ENCODE results near the gene HMX3.

The HMX3 gene

DNA sequence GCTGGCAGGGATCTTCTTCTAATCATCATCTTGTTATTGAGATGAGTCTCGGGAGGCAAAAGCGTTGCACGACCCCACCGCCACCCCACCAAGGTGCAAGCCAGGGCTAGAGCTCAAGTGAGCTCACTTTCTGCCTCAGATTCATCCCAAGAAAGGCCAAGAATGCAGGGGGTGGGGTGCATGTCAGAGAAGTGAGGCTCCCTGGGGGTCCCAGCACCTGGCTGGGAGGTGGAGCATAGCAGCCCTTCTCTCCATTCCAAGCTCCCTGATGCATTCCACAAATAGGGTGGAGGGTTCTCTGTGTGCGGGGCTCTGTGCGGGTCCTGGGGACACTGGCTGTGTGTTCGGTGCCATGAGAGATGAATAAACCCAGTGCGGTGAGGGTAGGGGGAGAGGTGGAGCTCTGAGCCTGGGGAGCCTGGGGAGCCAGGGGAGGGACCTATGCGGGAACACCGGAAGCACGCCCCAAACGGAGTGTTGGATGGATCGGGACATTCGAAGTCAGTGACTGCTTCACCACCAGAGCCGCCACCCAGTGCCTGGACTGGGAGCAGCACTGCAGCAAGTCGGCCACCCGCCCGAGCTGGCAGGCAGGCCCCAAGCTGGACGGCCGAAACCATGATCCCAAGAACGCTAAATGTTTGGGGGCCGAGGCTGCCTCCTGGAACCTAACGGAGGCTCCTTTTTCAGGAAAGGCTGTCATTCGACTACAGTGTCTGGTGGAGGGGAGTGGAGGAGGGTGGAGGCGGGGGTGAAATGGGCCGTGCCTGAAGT lies 17.9 kb upstream of the HMX3 start:
- no peak for DNase-seq (ENCODE audit: low read depth)
- no peak overlapping the region for H3K4me3 ChIP-seq (ENCODE audit: low read length)
- TF ChIP-seq, protein P1, sequence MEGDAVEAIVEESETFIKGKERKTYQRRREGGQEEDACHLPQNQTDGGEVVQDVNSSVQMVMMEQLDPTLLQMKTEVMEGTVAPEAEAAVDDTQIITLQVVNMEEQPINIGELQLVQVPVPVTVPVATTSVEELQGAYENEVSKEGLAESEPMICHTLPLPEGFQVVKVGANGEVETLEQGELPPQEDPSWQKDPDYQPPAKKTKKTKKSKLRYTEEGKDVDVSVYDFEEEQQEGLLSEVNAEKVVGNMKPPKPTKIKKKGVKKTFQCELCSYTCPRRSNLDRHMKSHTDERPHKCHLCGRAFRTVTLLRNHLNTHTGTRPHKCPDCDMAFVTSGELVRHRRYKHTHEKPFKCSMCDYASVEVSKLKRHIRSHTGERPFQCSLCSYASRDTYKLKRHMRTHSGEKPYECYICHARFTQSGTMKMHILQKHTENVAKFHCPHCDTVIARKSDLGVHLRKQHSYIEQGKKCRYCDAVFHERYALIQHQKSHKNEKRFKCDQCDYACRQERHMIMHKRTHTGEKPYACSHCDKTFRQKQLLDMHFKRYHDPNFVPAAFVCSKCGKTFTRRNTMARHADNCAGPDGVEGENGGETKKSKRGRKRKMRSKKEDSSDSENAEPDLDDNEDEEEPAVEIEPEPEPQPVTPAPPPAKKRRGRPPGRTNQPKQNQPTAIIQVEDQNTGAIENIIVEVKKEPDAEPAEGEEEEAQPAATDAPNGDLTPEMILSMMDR (conservative IDR thresholded peaks at IDR 0.05; ENCODE audit: low read depth, low read length), result no peak

DNA sequence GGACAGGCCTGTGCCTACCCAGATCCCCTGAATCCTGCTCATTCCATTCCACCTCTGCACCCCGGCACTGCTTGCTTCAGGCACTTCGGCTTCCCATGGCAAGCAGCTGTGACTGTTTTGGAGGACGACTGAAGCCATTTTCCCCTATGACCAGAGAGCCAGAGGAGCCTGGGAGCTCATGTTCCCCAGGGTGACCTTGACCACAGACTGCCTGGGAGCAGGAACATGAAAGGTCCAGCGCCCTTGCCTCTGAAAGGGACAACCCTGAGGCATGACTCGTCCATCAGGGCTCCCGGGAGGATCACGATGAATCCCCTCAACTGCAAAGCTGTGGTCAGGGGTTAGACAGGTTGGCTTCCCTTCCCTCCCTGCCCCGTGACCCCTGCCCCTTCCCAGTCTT lies 16.7 kb upstream of the HMX3 start:
- TF ChIP-seq, protein P1 (conservative IDR thresholded peaks at IDR 0.05; ENCODE audit: low read depth, low read length), result no peak
- DNase-seq (ENCODE audit: low read depth), result no peak
- H3K4me3 ChIP-seq (ENCODE audit: low read length), result no peak overlapping the region

DNA sequence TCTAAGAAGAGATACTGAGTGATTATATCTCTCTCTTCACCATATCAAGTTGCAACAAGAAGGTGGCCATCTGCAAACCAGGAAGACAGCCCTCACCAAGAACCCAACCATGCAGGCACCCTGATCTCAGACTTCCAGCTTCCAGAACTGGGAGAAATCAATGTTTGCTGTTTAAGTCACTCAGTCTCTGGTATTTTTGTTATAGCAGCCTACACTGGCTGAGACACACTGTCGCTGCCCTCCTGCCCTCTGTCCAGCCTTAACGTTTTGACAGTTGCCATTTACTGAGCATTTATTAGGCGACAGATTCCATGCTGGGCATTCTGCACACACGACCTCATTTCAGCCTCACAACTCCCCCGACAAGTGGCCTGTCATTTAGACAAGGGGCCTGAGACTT lies 9.5 kb upstream of the HMX3 start:
- TF ChIP-seq, protein P1 (conservative IDR thresholded peaks at IDR 0.05; ENCODE audit: low read depth, low read length), result no peak
- H3K4me3 ChIP-seq (ENCODE audit: low read length), result no peak overlapping the region
- no peak for DNase-seq (ENCODE audit: low read depth)

DNA sequence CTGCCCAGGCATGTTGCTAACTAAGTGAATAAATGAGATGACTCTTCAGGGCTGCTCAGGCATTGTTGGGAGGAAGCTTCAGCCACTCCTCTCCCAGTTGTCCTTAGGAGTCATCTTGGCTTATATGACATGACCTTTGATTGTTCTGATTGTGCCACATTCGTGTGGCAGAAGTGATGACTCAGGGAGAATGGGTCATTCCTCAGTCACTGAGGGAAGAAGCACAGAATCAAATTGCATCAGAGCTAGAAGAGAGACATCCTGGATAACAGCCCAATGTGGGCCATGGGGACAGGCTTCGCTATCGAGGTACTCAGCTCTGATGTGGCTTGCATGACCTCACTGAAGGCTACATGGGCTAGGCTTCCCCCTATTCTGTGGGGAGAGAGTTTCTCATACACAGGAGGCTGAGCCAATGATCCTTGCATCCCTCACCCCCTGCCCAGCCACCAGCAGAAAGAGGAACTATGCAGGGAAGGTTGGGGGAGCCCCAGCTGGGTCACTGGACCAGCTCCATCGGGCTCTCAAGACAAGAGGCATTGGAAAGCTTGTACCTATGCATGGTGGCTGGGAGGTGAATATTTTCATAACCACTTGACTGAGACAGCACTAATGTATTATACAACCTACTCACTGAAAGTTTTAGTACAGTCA lies 6.0 kb upstream of the HMX3 start:
- TF ChIP-seq, protein P1 (conservative IDR thresholded peaks at IDR 0.05; ENCODE audit: low read depth, low read length), result no peak
- DNase-seq (ENCODE audit: low read depth), result no peak
- no peak overlapping the region for H3K4me3 ChIP-seq (ENCODE audit: low read length)

DNA sequence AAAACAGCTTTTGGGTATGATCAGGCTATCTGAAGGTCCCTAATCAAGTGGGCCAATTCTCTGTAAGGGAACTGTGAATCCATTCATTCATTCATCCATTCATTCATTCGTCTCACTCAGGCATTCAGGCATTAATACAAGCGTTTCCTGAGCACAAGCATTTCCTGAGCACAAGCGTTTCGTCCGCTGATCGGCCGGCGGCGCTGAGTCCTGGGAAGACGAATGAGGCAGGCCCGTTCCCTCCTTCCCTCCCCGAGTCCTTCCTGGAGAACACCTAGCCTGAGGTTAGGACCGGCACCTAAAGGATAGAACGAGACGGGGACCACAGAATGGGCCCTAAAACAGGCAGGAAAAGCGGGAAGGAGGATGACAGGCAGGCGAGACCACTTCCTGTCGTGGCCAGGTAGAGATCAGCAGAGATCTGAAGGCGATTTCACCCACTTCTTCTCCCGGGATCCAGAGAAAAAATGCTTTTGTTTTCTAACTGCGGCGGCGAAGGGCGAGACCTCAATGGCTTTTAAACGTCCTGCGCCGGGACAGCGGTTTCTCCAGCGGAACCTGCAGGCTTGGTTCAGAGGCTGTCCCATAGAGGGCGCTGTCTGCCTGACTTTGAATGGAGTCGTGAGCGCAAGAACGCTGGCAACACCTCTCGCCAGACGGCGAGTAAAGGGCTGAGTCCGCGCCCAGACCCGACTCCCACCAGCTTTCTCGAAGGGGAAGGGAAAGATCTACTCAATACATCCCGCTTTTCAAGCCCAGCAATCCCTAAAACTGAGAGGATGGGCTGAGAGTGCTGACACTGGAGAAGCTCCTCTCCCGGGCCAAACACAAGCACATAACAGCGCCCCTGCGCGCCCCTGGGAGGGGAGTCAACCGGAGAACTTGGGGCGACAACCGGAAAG lies 2.9 kb upstream of the HMX3 start:
- TF ChIP-seq, protein P1 (conservative IDR thresholded peaks at IDR 0.05; ENCODE audit: low read depth, low read length), result peak; percentile 96
- H3K4me3 ChIP-seq (ENCODE audit: low read length), result peak overlapping the region; percentile 24
- peak; percentile 33 for DNase-seq (ENCODE audit: low read depth)

DNA sequence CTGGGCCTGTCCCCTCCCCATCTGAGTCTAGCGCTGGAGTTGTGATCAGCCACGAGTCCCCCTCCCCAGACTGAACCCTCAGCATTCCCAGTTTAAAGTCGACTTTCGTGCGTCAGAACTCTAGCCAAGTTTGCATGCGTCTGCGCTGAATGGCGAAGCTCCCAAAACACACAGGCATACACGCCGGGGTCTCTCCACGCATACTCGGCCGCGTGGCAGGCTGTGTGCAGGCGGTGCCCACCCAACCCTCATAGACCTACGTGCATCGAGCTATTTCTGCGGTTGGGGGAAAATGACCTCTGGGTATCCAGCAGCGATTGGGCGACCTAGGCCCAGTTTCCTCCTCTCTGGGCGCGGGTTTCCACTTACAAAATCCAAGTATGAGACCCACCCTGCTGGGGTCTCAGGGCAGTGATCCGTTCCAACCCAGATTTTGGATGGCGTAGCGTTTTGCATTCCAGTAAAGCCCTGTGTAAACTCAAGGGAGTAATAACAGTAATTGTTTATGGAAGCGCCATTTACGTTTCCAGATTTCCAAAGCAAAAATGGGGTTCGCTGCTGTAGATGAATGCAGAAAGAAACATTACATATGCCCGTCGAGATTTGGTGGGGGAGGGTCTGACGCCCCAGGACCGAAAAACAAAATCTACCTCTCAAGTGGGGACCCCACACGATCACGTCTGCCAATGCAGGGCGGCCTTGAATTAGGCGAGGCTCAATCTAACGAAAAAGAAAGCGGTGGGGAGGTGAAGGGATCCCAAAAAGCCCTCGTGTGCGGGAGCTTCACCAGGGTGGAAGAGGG lies 2.0 kb upstream of the HMX3 start:
- no peak overlapping the region for H3K4me3 ChIP-seq (ENCODE audit: low read length)
- TF ChIP-seq, protein P1 (conservative IDR thresholded peaks at IDR 0.05; ENCODE audit: low read depth, low read length), result no peak
- no peak for DNase-seq (ENCODE audit: low read depth)

All from retinal pigment epithelial cell (primary cell).